Ramos (cell line): ENCODE measurements around the gene NAT14.
"Not testable (repeated sequence)": the region's sequence is repeated elsewhere in the genome, so short reads cannot be mapped to it uniquely, and the experiment has no call there.

ENCODE experiments used
- in situ Hi-C: fragments of 300-500 bp; cut with MboI; formaldehyde crosslinking; loops from one replicate; pipeline ENCODE4 v1.14.3; 2022; ENCODE audit warnings: low sequenced_read_pairs; ENCODE audit not compliant: unreplicated experiment

Gene NAT14

GRCh38 chr19:55529636-55530234, 44.7 kb downstream of the NAT14 start:
- in situ Hi-C loops, result no loop called here

GRCh38 chr19:55530996-55531395, 46.0 kb downstream of the NAT14 start:
- in situ Hi-C loops, result no loop called here

GRCh38 chr19:55534280-55534679, 49.3 kb downstream of the NAT14 start:
- in situ Hi-C loops, result not testable (repeated sequence)

- in situ Hi-C loops, result no loop called here
Measured at GRCh38 chr19:55535173-55535964, 50.4 kb downstream of the NAT14 start.

GRCh38 chr19:55535965-55536350, 51.0 kb downstream of the NAT14 start:
- in situ Hi-C loops, result no loop called here

- in situ Hi-C loops, result no loop called here
Measured at GRCh38 chr19:55536366-55536765, 51.4 kb downstream of the NAT14 start.
